GM18526 (cell line): Measurements from ENCODE around the gene MCOLN1.

Experiments used
- POLR2A ChIP-seq: IDR thresholded peaks from 3 replicates; pipeline ENCODE4 v1.6.1; 2011; ENCODE audit not compliant: insufficient read length; ENCODE audit errors: extremely low read depth

MCOLN1 gene

DNA sequence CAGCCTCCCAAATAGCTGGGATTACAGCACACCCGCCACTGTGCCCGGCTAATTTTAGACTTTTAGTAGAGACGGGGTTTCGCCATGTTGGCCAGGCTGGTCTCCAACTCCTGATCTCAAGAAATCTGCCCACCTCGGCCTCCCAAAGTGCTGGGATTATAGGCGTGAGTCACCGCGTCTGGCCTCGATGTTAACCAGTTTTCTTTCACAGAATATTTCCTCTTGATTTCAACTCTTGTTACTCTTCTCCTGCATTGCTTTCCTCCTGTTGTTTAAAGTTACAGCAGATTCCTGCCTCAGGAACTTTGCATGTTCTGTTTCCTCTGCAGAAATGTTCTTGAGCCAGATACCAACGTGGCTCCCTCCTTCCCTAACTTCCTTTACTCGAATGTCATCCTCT, 29.9 kb upstream of the MCOLN1 start:
- TF ChIP-seq POLR2A: no peak

DNA sequence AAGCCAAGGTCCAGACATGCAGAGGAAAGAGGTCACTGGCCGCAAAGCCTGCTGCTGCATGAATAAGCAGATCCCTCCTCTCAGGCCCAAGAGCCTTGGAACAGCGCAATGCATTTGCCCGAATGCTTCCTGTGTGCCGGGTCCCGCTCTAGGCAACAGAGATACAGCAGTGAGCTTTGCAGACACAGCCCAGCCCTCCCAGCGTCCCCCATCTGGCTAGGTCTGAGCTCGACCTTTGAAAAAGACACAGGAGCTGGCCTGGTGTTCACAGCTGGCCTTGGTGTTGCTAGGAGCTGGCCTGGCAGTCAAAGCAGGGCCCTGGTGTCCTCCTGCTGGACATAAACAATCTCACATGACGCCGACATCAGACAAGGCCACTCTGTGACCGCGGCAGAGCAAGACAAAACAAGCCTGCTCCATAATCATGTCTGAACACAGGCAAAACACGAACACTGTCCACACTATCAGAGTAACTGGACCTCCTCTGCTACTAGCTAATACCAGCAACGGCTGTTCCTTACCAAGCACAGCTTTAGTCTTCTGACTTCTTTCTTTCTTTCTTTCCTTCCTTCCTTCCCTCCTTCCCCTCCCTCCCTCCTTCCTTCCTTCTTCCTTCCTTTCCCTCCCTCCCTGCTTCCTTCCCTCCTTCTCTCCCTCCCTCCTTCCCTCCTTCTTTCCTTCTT, 27.9 kb upstream of the MCOLN1 start:
- TF ChIP-seq POLR2A: no peak

DNA sequence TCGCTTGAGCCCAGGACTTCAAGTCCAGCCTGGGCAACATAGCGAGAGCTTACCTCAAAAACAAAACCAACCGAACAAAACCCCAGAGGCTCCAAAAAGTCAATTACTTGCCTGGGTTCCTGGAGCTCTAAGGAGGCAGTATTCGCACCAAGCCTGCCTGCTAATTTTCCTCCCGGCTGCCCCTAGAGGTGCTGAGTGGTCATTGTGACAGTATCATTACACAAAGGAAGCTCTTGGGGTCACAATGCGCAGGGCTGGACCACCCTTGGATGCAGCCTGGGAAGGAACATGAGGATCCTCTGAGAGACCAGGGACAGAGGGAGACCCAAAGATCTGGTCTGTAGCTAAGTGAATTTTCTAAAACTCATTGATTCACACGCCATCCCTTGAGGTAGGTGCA, 25.1 kb upstream of the MCOLN1 start:
- TF ChIP-seq POLR2A: no peak

DNA sequence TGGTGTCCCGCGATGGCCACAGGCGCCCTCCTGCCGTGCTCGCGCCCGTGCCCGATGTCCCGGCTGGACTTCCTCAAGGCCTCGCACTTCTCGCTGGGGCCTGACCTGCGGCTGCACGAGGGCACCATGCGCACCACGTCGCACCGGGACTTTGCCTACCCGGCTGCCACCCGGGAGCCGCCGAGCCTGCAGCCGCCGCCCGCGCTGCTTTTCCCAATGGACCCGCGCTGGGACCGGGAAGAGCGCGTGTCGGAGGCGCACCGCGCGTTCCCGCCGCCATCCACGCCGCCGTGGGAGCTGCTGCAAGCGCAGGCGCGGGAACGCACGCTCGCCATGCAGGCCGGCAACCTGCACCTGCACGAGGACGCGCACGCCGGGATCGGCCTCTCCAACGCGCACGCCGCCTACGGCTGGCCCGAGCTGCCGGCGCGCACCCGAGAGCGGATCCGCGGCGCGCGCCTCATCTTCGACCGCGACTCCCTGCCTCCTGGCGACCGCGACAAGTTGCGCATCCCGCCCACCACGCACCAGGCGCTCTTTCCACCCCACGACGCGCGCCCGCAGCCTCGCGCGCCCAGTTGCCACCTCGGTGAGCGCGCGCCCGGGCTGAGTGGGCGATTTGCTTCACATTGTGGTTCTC, 21.5 kb upstream of the MCOLN1 start:
- TF ChIP-seq POLR2A: no peak

DNA sequence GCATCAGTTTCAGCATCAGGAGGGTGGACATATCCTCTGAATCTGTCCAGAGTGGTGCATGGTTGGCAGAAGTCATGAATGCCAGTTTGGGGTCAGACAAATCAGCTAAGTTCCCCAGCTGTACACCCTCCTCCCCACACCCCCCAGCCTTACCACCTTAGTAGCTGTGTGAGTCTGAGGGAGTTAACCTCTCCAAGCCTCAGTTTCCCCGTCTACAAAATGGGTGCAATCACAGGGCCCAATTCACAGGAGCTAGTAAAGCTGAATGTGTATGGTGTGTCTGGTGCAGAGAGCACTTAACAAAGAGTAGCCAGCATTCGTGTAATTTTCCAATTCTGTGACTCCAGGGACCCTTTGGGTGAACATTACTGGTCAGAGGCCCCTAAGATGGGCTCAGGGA, 19.9 kb upstream of the MCOLN1 start:
- TF ChIP-seq POLR2A: no peak

DNA sequence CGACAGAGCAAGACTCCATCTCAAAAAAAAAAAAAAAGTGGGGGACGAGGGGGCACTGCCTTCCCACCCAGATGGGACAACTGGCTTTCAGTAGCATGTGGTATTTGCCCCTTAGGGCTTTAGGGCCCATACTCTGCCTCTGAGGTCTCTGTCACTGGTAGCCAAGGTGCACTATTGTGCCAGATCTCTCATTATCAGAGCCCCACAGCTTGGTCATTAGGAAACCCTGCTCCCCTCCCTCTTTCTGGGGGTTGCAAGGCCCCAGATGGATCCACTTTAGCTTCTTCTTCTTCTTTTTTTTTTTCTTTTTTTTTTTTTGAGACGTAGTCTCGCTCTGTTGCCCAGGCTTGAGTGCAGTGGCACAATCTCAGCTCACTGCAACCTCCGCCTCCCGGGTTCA, 17.7 kb upstream of the MCOLN1 start:
- TF ChIP-seq POLR2A: no peak

DNA sequence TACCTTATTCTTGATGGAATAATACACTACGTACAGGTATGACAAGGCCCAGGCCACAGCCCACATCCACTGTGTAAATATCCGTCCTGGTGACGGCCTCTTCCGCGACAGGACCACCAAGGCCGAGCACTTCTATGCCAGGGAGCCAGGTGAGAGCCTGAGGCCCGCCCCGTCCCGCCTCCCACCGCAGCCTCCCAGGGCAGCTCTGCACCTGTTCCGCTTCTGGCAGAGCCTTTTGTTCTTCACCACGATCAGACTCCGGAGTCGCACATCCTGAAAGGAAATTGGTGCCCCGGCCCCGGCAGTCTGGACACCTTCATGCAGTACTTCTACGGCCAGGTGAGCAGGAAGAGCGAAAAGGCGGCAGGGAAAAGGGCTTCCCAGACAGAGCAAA, 17.1 kb upstream of the MCOLN1 start:
- TF ChIP-seq POLR2A: no peak

DNA sequence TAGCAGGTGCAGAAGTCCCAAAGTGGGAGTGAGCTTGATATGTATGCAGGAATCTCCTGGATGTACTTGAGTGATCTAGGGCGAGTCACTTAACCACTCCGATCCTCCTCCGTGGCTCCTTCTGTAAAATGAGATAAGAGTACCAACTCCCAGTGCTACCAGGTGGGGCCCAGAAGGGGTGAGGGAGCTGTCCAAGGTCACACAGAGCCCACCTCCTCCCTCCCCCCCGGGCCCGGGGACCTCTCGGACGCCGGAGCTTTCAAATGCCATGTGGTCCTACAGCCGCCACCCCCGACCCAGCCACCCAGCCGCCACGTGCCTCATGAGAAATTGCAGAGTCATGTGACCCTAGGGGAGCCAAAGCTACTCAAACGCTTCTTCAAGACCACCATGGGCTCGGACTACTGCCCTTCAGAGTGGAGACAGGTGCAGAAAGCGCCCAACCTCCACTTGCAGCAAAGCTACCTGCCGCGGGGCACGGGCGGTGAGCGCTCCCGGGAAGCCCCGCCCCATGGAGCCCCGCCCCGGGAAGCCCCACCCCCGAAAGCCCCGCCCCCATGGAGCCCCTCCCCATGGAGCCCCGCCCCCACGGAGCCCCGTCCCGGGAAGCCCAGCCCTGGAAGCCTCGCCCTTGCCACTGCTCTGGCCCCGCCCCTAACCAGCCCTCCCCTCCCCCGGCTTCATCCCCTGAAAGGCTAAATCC, 16.6 kb upstream of the MCOLN1 start:
- TF ChIP-seq POLR2A: no peak

DNA sequence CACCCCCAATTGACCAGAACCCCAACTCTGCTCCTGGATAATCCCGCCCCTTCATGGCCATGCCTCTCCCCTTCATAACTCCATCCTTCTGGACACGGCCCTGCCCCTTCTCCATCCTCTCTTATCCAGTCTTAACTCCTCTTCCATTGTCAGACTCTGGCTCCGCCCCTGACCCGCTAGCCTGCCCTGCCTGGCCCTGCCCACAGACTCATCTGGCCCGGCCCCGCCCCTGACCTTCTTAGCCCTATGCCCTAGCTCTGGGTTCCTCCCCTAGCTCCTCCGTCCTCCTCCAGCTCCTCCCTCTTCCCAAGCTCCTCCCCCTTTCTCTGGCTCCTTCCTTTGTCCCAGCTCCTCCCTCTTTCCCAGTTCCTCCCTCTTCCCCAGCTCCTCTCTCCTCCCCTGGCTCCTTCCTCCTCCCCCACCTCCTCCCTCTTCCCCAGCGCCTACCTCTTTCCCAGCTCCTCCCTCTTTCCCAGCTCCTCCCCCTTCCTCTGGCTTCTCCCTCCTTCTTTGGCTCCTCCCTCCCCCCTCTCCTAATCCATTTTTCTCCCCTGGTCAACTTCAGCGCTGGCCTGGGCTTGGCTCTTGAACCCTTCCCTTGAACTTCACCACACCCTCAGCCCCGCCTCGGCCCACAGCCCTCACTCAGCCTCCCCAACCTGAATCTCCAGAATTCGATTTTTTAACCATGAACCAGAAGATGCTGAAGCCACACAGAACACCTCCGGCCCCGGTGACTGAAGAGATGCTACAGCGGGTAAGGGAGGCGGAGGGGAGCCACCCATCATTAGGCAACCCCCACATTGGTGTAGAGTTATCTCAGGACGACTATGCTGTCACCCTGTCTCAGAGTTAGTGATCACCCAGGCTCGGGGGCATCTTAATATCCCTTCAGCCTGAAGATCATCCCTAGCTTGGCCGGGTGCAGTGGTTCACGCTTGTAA, 15.8 kb upstream of the MCOLN1 start:
- TF ChIP-seq POLR2A: no peak

DNA sequence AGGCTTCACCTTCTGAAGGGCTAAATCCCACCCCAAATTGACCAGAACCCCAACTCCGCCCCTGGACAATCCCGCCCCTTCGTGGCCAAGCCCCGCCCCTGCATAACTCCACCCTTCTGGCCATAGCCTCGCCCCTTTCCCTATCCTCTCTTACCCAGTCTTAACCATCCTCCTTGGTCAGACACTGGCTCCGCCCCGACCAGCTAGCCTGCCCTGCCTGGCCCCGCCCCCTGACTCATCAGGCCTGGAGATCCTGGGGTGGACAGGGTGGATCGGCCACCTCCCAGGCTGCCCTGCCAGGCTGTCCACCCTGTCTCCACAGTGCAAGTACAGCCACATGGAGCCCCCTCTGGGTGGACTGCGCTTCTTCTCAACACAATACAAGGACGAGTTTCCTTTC, 14.5 kb upstream of the MCOLN1 start:
- no peak for TF ChIP-seq POLR2A

DNA sequence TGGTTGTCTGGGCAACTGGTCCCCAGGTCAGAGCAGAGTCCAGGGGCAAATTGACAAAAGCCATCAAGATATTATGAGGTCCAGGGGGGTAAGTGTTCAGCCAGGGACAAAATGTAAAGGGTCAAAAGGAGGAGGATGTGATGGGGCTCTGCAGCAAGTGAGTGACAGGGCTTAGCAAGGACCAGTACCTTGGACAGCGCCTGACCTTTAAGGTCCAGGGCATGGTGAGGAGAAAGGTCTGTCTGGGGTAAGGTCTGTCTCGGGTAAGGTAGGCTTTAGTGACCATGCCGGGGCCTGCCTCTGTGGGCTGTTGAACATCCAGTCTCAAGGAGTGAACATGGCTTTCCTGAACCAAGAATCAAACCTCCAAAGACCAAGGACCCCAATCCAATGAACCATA, 12.8 kb upstream of the MCOLN1 start:
- no peak for TF ChIP-seq POLR2A

DNA sequence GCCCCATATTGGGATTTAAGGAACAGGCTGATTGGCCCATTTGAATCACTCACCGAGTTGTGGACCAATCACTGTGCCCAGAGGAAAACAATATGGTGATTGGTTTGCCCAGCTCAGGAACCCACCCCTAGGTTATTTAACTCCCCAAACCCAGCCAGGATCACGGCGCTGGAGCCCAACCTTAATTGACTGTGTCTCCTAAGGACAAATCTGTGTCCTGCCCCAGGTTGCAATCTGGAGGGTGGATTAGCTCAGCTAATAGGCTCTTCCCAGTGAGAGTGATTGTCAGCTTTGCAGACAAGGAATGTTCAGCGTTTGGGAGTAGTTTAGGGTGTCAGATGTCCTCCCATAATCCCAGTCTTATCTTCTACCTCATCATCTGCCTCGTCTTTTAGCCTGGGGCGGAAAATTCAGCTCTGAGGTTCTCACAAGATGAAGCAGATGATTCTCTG, 10.0 kb upstream of the MCOLN1 start:
- TF ChIP-seq POLR2A: no peak

DNA sequence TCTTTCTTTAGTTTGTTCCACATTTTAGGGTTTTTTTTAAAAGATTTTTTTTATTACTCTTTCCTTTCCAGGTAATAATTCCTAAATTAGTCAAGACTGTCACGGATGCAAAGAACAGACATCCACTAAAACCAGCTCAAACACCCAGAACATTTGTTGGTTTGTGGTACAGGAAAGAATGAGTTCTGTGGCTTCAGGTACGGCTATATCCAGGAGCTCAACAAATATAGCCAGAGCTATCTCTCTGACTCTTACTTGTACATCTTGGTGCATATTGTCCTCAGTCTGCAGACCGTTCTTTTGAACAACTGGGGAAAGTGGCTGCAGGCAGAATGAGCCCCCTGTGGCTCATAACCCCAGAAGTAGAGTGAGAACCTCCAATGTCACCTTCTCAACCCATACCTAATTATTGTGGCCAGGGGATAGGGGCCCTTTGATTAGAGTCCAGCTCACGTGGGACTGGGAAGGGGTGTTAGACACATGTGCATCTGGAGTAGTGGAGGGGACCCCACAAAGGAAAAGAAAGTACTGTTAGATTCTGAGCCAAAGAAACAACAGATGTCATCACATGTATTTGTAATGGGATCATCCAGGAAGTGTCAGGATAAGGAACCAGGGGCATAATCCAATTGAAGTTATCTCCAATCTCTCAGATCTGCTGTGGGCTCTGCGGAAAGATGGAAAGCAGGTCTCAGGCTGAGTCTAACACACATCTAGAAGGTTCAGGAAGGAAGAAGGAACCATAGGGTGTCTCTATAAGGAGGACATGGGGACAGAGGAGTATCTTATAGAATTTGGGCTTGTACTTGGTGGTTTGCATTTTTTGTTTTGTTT, 8.4 kb upstream of the MCOLN1 start:
- TF ChIP-seq POLR2A: no peak

DNA sequence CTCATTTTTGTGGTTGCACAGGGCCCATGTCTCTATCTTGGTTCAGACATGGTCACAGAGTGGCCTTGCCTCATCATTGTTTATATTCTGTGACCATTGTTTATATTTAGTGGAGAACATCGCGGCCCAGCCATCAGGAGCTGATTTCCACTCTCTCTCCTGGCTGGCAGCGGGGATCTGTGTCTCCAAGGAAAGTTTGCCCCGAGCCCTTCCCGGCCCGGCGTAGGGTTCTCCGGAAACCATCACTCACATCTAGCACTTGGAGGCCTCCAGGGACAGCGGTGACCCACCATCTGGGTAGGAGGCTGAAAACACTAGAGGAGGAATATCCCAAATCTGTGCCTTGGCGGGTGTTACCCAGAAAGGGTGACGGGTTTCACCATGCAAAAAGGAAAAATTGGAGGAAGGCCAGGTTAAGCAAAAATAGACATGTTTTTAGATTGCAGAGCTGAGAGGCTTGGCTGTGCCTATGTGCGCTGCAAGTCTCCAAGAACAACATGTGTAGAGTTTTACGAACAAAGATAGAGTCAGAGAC, 7.2 kb upstream of the MCOLN1 start:
- no peak for TF ChIP-seq POLR2A

DNA sequence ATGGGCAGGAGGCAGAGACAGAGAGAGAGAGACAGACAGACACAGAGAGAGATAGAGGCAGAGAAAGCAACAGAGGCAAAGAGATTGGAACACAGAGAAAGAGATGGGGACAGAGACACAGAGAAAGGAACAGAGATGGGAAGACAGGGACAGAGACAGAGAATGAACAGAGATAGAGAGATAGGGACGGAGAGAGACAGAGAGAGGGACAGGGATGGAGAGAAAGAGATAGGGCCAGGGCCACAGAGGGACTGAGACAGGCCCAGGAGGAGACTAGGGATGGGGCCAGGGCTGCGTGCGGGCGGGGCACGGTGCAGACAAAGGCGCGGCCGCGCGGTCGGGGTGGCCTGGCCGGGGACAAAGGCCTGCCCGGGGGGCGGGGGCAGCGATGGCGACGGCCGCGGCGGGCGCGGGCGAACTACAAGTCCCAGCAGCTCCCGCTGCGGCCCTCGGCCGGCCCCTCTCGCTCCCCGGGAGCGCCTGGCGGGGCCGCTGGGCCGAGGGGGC, 6.7 kb upstream of the MCOLN1 start, which contains the start of gene ZNF358:
Gene ZNF358, plus strand, starts transcription at position 459 of the 507 bp plus-strand sequence. CDS start 3,140 bp downstream, outside the sequence.
- TF ChIP-seq POLR2A: no peak
